Dendritic cell treated with granulocyte-macrophage colony-stimulating factor and Interleukin-4, amounts not matched to agents 40 ng/mL and 50 ng/mL, for 4 days (primary cell): ENCODE data around the gene IL12A.
A peak's percentile ranks its signal among the peaks of the same experiment; 100 is the strongest.

Experiments
- H3K27ac Mint-ChIP-seq: one replicate; pipeline ENCODE4 v1.8.0; 2022; ENCODE audit warnings: mild to moderate bottlenecking, mixed read lengths
- H3K27me3 Mint-ChIP-seq: one replicate; pipeline ENCODE4 v1.8.0; 2022; ENCODE audit warnings: mild to moderate bottlenecking, mixed read lengths
- H3K36me3 Mint-ChIP-seq: one replicate; pipeline ENCODE4 v1.8.0; 2022; ENCODE audit warnings: low read depth, mixed read lengths
- H3K4me1 Mint-ChIP-seq: one replicate; pipeline ENCODE4 v1.8.0; 2022; ENCODE audit warnings: low read depth, mixed read lengths
- H3K4me3 Mint-ChIP-seq: one replicate; pipeline ENCODE4 v1.8.0; 2022; ENCODE audit warnings: mild to moderate bottlenecking, moderate library complexity, mixed read lengths
- H3K9me3 Mint-ChIP-seq: one replicate; pipeline ENCODE4 v1.8.0; 2022; ENCODE audit warnings: mixed read lengths
- intact Hi-C: fragments of 100-400 bp; cut with micrococcal nuclease; formaldehyde crosslinking; loops from one replicate; pipeline ENCODE4 v1.15.0; 2022

Gene IL12A

DNA sequence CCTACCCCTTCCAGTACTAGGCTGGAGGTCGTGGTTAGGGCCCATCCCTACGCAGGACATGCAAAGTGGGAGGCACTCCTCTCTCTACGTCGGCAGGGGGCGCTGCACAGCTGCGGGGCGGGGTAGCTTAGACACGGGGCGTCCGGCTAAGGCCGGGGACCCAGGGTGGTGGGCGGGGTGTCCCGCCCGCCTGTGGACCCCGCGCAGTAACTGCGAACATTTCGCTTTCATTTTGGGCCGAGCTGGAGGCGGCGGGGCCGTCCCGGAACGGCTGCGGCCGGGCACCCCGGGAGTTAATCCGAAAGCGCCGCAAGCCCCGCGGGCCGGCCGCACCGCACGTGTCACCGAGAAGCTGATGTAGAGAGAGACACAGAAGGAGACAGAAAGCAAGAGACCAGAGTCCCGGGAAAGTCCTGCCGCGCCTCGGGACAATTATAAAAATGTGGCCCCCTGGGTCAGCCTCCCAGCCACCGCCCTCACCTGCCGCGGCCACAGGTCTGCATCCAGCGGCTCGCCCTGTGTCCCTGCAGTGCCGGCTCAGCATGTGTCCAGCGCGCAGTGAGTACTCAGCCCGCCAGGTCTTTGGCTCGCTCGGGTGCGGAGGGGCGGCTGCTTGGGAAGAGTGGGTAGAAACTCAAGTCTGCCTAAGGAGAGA is at the start of gene IL12A:
TSS of gene IL12A (plus strand) at position 219 of the 655 bp plus-strand sequence.
- H3K4me3 Mint-ChIP-seq = peak within 1 kb of the TSS; percentile 89
- no peaks in the 10 kb centered on the region for H3K9me3 Mint-ChIP-seq
- H3K36me3 Mint-ChIP-seq = no peaks in the 10 kb centered on the region
- H3K27ac Mint-ChIP-seq = peak within 1 kb of the TSS; percentile 28
- H3K4me1 Mint-ChIP-seq = peaks cover 19% of the 10 kb centered on the region
- peaks cover 17% of the 10 kb centered on the region for H3K27me3 Mint-ChIP-seq
- intact Hi-C loops = loop anchor here (5.0 kb wide), 1 partner anchor 61 kb away; no protein-coding TSS in a partner anchor

DNA sequence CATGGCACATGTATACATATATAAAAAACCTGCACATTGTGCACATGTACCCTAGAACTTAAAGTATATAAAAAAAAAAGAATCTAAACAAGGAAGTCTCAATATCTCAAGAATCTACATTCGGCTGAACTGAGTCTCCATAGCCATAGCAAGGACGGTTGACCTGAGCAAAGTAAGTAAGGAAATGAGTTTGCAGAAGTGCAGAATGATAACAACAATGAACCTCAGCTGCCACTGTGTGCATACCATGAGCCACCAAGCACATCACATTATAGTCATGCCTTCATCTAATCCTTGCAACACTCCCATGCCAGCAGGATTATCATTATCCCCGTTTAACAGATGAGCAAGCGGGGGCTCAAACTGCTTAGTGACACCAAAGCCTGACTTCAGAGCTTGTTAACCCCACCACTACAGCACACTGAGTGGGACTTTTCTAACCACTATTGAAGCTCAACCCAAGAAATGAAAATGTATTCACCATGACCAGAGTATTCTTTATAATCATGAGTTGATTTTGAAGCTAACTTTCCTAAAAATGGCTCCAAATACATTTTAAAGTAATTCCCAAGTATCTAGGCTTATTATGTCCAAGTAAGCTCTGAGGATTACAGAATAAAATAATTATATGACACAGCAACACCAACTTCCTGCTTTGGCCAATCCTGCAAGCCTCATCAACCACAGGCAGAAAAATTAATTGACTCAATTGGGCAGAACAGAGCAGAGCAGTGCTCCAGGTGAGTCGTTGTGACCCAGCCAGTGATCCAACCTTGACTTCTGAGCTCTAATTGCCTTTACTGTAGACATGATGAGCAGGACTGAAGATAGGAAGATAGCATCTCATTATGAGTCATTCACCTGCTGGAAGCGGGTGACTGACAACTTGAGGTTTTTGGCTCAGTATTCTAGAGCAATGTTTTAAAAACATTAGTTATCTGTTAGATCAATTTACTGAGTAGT is 47.3 kb upstream of the IL12A start:
- H3K27me3 Mint-ChIP-seq = no peaks in the 10 kb centered on the region
- no peaks in the 10 kb centered on the region for H3K9me3 Mint-ChIP-seq
- H3K4me3 Mint-ChIP-seq = no peak overlapping the region
- H3K4me1 Mint-ChIP-seq = peaks cover 62% of the 10 kb centered on the region
- peak overlapping the region; percentile 40 for H3K27ac Mint-ChIP-seq
- intact Hi-C loops = no loop called here
- H3K36me3 Mint-ChIP-seq = no peaks in the 10 kb centered on the region

DNA sequence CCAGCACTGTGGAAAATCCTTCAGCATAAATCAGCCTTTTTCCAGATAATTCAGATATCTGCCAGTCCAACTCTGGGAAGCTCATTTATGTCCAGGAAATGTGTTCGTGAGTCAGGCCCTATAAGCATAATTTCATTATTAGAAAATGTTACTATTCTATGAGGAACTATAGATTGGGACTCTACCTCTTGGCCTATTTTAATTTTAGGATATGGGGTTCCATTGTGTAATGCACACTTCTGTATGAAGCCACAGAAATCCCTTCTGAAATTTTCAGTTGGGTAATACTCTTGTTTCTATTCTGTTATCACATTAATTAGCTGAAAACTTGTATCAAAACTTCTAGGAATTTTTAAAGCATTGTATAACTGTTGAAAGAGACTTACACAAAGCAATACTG is 43.9 kb upstream of the IL12A start:
- H3K4me3 Mint-ChIP-seq = no peak overlapping the region
- H3K36me3 Mint-ChIP-seq = no peaks in the 10 kb centered on the region
- no peak overlapping the region for H3K27ac Mint-ChIP-seq
- peaks cover 64% of the 10 kb centered on the region for H3K4me1 Mint-ChIP-seq
- H3K9me3 Mint-ChIP-seq = no peaks in the 10 kb centered on the region
- intact Hi-C loops = no loop called here
- no peaks in the 10 kb centered on the region for H3K27me3 Mint-ChIP-seq

DNA sequence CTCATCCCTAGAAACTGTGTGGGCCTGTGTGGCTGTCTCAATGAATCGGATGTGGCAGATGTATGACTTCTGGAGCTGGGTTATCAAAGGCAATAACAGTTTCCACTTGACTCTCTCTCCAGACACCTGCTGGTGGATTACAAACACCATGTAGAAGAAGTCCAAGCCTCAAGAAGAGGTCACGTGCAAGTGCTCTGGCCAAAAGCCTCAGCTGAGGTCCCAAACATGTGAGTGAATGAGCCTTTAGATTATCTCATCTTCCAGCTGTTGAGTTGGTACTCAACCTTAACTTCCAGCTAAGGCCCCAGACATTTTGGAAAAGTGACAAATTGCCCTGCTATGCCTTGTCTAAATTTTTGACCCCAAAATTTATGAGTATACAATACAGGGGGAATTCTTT is 42.7 kb upstream of the IL12A start:
- H3K27ac Mint-ChIP-seq = no peak overlapping the region
- no peaks in the 10 kb centered on the region for H3K27me3 Mint-ChIP-seq
- H3K4me1 Mint-ChIP-seq = peaks cover 72% of the 10 kb centered on the region
- no peaks in the 10 kb centered on the region for H3K36me3 Mint-ChIP-seq
- intact Hi-C loops = no loop called here
- no peak overlapping the region for H3K4me3 Mint-ChIP-seq
- H3K9me3 Mint-ChIP-seq = no peaks in the 10 kb centered on the region

DNA sequence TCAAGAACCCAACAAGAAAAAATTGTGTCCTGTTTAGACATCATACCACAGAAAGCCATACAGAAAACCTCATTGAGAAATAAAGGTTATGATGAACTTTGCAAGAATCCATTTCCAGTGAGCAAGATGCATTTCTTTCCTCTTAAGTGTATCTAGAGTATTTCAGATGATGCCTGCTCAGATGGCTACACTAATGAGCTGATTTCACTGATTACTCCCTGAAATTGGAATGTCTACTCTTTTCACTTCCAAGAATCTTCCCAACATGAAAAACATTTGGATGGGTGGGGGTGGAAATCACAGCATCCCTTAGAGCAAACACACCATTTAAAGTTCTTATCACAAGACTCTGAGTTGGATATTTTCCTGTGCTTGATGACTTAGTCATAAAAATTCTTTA is 41.4 kb upstream of the IL12A start:
- Mint-ChIP-seq H3K9me3 (no peaks in the 10 kb centered on the region), H3K4me1 (peaks cover 72% of the 10 kb centered on the region), H3K36me3 (no peaks in the 10 kb centered on the region), H3K27ac (no peak overlapping the region), H3K4me3 (no peak overlapping the region), H3K27me3 (no peaks in the 10 kb centered on the region)
- intact Hi-C loops = no loop called here

DNA sequence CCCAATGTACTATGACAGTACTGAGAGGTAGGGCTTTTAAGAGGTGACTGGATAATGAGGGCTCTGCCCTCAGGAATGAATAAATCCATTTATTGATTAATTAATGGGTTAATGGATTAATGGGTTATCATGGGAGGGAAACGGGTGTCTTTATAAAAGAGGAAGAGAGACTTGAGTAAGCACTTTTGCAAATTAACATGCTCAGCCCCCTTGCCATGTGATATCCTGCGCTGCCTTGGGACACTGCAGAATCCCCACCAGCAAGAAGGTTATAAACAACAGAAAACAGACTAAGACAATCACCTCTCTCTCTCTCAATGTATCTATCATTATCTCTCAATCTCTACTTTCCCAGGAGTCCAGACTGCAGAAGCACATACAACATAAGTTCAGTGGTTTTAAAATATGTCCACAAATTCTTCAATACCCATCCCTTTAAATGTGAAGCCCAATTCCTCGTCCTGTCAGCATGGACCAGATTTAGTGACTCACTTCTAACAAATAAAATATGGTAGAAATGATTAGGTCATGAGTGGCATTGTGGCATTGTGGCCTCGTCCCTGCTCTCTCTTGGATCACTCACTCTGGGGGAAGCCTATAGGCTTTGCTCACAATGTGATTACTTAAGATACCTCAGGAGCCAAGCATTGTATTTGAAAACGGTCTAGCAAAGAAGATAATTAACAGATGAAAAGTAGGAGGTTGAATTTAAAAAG is 40.0 kb upstream of the IL12A start:
- Mint-ChIP-seq H3K27me3 (no peaks in the 10 kb centered on the region), H3K4me3 (no peak overlapping the region), H3K27ac (no peak overlapping the region), H3K9me3 (no peaks in the 10 kb centered on the region), H3K36me3 (no peaks in the 10 kb centered on the region), H3K4me1 (peaks cover 72% of the 10 kb centered on the region)
- intact Hi-C loops = no loop called here

DNA sequence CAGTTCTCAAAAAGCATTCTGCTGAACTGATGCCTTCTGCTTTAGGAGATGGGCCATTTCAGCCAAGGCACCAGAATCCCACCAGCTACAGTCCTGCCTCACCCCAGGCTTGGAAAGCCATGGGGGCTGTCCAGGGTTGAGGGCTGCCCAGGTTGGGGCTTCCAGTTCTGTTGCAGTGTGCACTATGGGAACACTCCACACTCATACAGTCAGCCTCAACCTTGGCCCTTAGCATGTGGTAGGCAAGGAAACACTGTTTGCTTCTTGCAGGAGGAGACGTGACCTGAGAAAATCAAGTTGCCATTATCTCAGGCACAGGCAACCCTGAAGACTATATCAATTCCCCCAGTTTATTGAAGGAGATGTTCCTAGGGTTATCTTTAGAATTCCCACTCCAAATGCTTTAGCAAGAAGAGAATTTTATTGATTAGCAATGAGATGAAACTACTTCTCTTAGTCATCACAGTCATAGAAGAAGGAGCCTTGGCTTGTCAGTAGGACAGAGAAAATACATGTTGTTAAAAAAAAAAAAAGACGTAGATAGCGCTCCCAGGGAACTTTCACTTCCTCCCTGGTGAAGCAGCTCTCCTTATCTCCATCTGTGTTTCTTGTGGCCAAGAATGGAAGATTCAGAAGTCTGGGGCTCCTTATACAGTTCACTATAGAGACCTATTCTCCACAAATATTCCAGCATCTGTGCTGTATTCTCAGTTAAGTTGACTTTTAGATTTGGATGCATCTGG is 38.3 kb upstream of the IL12A start:
- H3K27ac Mint-ChIP-seq = no peak overlapping the region
- no peaks in the 10 kb centered on the region for H3K27me3 Mint-ChIP-seq
- no peaks in the 10 kb centered on the region for H3K36me3 Mint-ChIP-seq
- no peaks in the 10 kb centered on the region for H3K9me3 Mint-ChIP-seq
- intact Hi-C loops = no loop called here
- peaks cover 57% of the 10 kb centered on the region for H3K4me1 Mint-ChIP-seq
- H3K4me3 Mint-ChIP-seq = no peak overlapping the region

DNA sequence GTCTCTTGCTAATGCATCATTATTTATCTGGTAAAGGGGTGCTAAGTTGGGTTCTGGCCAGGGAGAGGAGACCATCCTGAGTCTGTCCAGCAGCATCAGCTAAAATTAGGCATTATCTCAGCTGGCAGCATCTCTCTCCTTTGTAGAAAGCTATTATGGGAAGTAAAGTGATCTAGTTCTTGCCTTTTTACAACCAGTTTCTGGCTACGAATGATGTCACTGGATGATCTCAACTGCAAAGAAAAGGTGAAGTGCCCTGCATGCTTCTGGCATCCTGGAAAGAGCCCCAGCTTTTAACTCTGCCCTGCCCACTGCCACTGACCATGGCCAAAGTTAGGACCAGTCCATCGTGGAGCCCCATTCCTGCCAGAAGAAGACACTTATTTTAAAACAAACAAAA is 37.1 kb upstream of the IL12A start:
- Mint-ChIP-seq H3K4me3 (no peak overlapping the region), H3K9me3 (no peaks in the 10 kb centered on the region), H3K36me3 (no peaks in the 10 kb centered on the region), H3K27ac (peak overlapping the region; percentile 36), H3K27me3 (no peaks in the 10 kb centered on the region), H3K4me1 (peaks cover 51% of the 10 kb centered on the region)
- intact Hi-C loops = no loop called here

DNA sequence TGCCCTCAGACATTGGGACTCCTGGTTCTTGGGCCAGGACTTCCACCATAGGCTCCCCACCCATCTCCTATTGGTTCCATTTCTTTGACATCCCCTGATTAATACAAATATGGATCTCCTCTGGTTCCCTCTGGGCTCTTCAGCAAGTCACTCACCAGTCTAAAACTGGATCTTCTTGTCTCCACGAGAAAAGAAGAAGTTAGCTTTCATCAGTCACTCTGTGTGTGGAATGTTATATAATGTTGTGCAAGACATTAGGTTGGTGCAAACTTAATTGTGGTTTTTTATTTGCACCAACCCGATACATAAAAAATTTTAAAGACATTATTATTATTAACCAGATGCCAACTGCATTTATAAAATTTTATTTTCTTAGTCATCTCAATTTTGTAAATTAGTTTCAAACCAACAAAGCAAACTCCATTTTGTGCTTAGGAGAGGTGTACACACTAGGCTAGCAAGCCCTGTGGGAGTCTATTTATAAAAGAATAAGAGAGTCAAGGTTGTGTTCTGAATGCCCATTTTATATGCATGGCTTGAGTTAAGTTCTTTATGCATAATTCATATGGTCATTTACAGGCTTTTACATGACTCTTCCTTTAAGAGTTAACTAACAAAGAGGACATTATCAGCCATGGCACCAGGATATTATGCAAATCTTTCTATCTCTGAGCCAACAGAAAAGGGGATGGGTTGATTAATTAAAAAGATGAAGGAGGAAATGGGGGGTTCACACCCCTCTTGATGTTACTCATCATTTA is 35.1 kb upstream of the IL12A start:
- Mint-ChIP-seq H3K4me1 (peaks cover 46% of the 10 kb centered on the region), H3K4me3 (no peak overlapping the region), H3K36me3 (no peaks in the 10 kb centered on the region), H3K9me3 (no peaks in the 10 kb centered on the region), H3K27ac (no peak overlapping the region), H3K27me3 (no peaks in the 10 kb centered on the region)
- intact Hi-C loops = no loop called here

DNA sequence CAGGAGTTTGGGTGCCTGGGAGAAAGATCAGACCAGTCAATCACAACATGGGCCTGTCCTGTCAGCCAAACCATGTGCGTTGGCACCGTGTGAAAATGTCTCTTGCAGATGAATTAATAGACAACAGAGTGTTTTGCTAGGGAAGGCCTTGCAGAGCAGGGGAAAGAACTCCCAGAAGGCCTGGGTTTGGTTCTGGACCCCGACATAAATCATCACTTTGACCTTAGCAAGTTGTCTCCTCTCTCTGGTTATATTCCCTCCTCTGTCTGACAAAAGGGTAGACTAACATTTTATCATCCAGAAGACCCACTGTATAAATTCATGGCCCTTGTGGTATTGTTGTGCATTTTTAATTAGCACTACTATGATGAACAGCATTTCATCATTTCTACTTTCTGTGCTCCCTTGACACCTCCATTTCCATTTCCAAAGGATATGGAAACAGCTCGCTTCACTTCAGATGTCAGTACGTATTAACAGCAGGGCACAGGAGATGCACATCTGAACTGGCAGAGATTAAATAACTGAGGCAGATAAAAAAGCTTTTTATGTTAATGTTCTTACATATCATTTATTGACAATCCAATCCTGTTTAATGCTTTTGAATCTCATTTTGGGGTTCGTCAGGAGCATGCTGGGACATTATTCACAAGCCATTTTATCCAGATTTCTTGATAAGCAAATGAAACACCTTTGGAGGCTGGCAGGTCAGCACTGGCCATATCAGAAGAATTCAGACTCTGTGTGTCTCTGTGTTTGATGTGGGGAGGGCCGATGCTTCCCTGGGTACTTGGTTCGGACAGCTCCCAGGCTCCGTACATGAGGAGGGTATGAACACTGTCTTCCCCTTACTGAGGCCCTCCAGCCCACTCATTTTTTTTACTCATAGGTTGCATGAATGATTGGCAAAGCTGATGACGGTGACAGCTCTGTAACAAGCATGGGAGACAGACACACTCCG is 28.2 kb upstream of the IL12A start:
- peaks cover 5% of the 10 kb centered on the region for H3K4me1 Mint-ChIP-seq
- H3K9me3 Mint-ChIP-seq = no peaks in the 10 kb centered on the region
- H3K36me3 Mint-ChIP-seq = no peaks in the 10 kb centered on the region
- intact Hi-C loops = no loop called here
- no peak overlapping the region for H3K27ac Mint-ChIP-seq
- no peaks in the 10 kb centered on the region for H3K27me3 Mint-ChIP-seq
- H3K4me3 Mint-ChIP-seq = no peak overlapping the region

DNA sequence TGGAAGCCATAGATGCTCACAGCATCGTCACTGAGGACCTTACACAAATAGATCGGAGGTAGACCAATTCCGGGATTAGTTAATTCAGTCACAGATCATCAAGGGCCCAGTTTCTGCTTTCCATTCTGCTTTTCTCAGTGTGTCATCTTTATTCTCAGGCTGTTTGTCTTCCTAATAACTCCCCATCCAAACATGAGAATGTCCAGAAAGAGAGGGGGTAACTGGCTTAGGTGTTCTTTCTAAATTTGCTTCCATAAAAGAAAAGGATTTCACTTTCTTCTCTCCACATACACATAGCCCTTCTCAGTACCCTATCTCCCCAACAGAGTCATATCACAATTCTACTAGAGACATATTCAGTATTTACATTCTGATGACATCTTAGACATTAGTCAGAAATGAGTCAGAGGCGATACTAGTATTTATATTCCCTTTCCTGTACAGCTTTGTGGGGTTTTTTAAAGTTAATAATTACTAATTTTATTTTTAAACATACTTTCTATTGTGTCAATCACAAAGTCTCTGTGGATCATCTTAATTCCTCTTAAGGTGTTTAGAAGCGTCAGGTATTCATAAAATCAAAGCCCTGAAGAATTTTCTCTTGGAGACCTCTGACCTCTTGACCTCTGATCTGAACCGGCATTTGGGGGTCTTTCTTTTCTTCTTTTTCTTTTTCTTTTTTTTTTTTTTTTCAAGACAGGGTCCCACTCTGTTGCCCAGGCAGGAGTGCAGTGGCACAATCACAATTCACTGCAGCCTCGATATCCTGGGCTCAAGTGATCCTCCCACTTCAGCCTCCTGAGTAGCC is 24.3 kb upstream of the IL12A start:
- no peaks in the 10 kb centered on the region for H3K27me3 Mint-ChIP-seq
- H3K27ac Mint-ChIP-seq = no peak overlapping the region
- peaks cover 5% of the 10 kb centered on the region for H3K4me1 Mint-ChIP-seq
- no peak overlapping the region for H3K4me3 Mint-ChIP-seq
- H3K9me3 Mint-ChIP-seq = no peaks in the 10 kb centered on the region
- intact Hi-C loops = no loop called here
- H3K36me3 Mint-ChIP-seq = no peaks in the 10 kb centered on the region

DNA sequence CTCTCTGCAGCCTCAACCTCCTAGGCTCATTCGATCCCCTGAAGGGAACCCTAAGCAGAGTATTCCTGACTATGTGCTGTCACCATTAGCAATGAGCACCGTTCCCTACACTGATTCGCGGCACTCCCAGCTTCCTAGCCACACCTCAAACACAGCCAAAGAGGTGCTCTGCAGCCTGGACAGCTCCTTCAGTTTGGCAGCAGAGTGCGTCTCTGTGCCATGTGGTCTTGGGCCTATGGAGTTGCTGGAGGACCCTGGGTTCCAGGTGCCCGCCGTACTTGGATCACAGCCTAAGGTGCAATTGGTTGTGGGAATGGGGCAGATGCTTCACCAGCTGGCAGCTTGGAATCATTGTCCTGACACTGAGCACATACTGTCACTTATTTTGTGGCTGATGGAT is 17.3 kb upstream of the IL12A start:
- no peaks in the 10 kb centered on the region for H3K27me3 Mint-ChIP-seq
- no peak overlapping the region for H3K4me3 Mint-ChIP-seq
- H3K27ac Mint-ChIP-seq = no peak overlapping the region
- H3K36me3 Mint-ChIP-seq = no peaks in the 10 kb centered on the region
- no peaks in the 10 kb centered on the region for H3K9me3 Mint-ChIP-seq
- intact Hi-C loops = no loop called here
- no peaks in the 10 kb centered on the region for H3K4me1 Mint-ChIP-seq
